IgD-negative memory B cell (primary cell): ENCODE measurements around the gene CRB1. TPM values are rescaled to one million over a fixed set of nuclear protein-coding genes. Genes with fewer than 3 reads are reported as not detected.
"Not testable (repeated sequence)": the region's sequence is repeated elsewhere in the genome, so short reads cannot be mapped to it uniquely, and the experiment has no call there.

Source experiments
- H3K27ac Mint-ChIP-seq, 3 donors: one replicate each; pipeline ENCODE4 v1.8.0; 2020 to 2022; ENCODE audit warnings: mild to moderate bottlenecking in 3 of 3, mixed read lengths in 3 of 3, moderate library complexity in 1 of 3
- H3K27me3 Mint-ChIP-seq: one replicate; pipeline ENCODE4 v1.8.0; 2021; ENCODE audit warnings: mixed read lengths
- H3K36me3 Mint-ChIP-seq: one replicate; pipeline ENCODE4 v1.8.0; 2020; ENCODE audit warnings: mild to moderate bottlenecking, mixed read lengths
- H3K4me1 Mint-ChIP-seq, 3 donors: one replicate each; pipeline ENCODE4 v1.8.0; 2020 to 2022; ENCODE audit warnings: mixed read lengths in 3 of 3, mild to moderate bottlenecking in 1 of 3
- H3K4me3 Mint-ChIP-seq, 4 donors: one replicate each; pipeline ENCODE4 v1.8.0; 2020 to 2022; ENCODE audit warnings: mild to moderate bottlenecking in 4 of 4, mixed read lengths in 4 of 4, moderate library complexity in 3 of 4
- H3K9me3 Mint-ChIP-seq, 3 donors: one replicate each; pipeline ENCODE4 v1.8.0; 2020 to 2021; ENCODE audit warnings: mixed read lengths in 3 of 3, mild to moderate bottlenecking in 1 of 3
- polyA plus RNA-seq: library from polyadenylated mRNA; unstranded; fragments of 300-500 nt; fragmentation: Illumina TruSeq; gene quantifications from one replicate; pipeline ENCODE4 v1.2.3, GENCODE V29; 2021

The CRB1 gene
- polyA plus RNA-seq, 1 donor from 2014 or later = not detected

- Mint-ChIP-seq H3K4me3 (no peak overlapping the region), H3K9me3 (no peaks in the 10 kb centered on the region), H3K27me3 (peaks cover 5% of the 10 kb centered on the region), H3K4me1 (peaks cover 0 to 2% (median 0%) of the 10 kb centered on the region in 3 donors), H3K27ac (no peak overlapping the region), H3K36me3 (no peaks in the 10 kb centered on the region)
Observed at GRCh38 chr1:197393772-197394171, 125.7 kb downstream of the CRB1 start.

- H3K4me3 Mint-ChIP-seq = no peak overlapping the region
- no peak overlapping the region for H3K27ac Mint-ChIP-seq
Observed at GRCh38 chr1:197394831-197395608, 127.0 kb downstream of the CRB1 start.

GRCh38 chr1:197397895-197398294, 129.8 kb downstream of the CRB1 start:
- Mint-ChIP-seq H3K36me3 (no peaks in the 10 kb centered on the region), H3K4me3 (no peak overlapping the region), H3K9me3 (peaks cover 0 to 2% (median 0%) of the 10 kb centered on the region in 3 donors), H3K4me1 (no peaks in the 10 kb centered on the region), H3K27ac (no peak overlapping the region), H3K27me3 (peaks cover 5% of the 10 kb centered on the region)

More at GRCh38 chr1:197394831-197395608, 127.0 kb downstream of the CRB1 start:
- H3K27me3 Mint-ChIP-seq = peaks cover 3% of the 10 kb centered on the region
- H3K36me3 Mint-ChIP-seq = no peaks in the 10 kb centered on the region
- peaks cover 0 to 2% (median 0%) of the 10 kb centered on the region in 3 donors for H3K4me1 Mint-ChIP-seq
- H3K9me3 Mint-ChIP-seq = no peaks in the 10 kb centered on the region

- Mint-ChIP-seq H3K4me1 (no peaks in the 10 kb centered on the region), H3K36me3 (no peaks in the 10 kb centered on the region), H3K9me3 (peaks cover 0 to 2% (median 0%) of the 10 kb centered on the region in 3 donors), H3K27ac (no peak overlapping the region), H3K4me3 (no peak overlapping the region), H3K27me3 (peaks cover 6% of the 10 kb centered on the region)
Observed at GRCh38 chr1:197399755-197400521, 131.9 kb downstream of the CRB1 start.

- H3K36me3 Mint-ChIP-seq = no peaks in the 10 kb centered on the region
- H3K4me1 Mint-ChIP-seq = no peaks in the 10 kb centered on the region
- H3K9me3 Mint-ChIP-seq = peaks cover 0 to 2% (median 0%) of the 10 kb centered on the region in 3 donors
- H3K27ac Mint-ChIP-seq = no peak overlapping the region
- H3K4me3 Mint-ChIP-seq = no peak overlapping the region
- H3K27me3 Mint-ChIP-seq = peaks cover 3% of the 10 kb centered on the region
Observed at GRCh38 chr1:197400522-197400902, 132.5 kb downstream of the CRB1 start.

GRCh38 chr1:197402189-197402588, 134.1 kb downstream of the CRB1 start:
- H3K27me3 Mint-ChIP-seq = peaks cover 3% of the 10 kb centered on the region
- no peaks in the 10 kb centered on the region for H3K4me1 Mint-ChIP-seq
- H3K36me3 Mint-ChIP-seq = no peaks in the 10 kb centered on the region
- H3K4me3 Mint-ChIP-seq = peak overlapping the region in 1 of 4 donors; percentile 21
- H3K9me3 Mint-ChIP-seq = peaks cover 0 to 2% (median 0%) of the 10 kb centered on the region in 3 donors
- H3K27ac Mint-ChIP-seq = no peak overlapping the region

- not testable (repeated sequence) for H3K27ac Mint-ChIP-seq, H3K9me3 Mint-ChIP-seq, H3K27me3 Mint-ChIP-seq, H3K36me3 Mint-ChIP-seq, H3K4me3 Mint-ChIP-seq, H3K4me1 Mint-ChIP-seq
Observed at GRCh38 chr1:197404774-197405173, 136.7 kb downstream of the CRB1 start.

GRCh38 chr1:197405614-197406013, 137.6 kb downstream of the CRB1 start:
- H3K4me3 Mint-ChIP-seq, H3K36me3 Mint-ChIP-seq, H3K9me3 Mint-ChIP-seq, H3K4me1 Mint-ChIP-seq, H3K27ac Mint-ChIP-seq, H3K27me3 Mint-ChIP-seq: not testable (repeated sequence)

GRCh38 chr1:197413564-197413963, 145.5 kb downstream of the CRB1 start:
- no peaks in the 10 kb centered on the region for H3K9me3 Mint-ChIP-seq
- H3K4me1 Mint-ChIP-seq = no peaks in the 10 kb centered on the region
- peaks cover 2% of the 10 kb centered on the region for H3K27me3 Mint-ChIP-seq
- H3K27ac Mint-ChIP-seq = no peak overlapping the region
- no peaks in the 10 kb centered on the region for H3K36me3 Mint-ChIP-seq
- no peak overlapping the region for H3K4me3 Mint-ChIP-seq

- no peaks in the 10 kb centered on the region for H3K9me3 Mint-ChIP-seq
- no peak overlapping the region for H3K4me3 Mint-ChIP-seq
- H3K4me1 Mint-ChIP-seq = no peaks in the 10 kb centered on the region
- H3K36me3 Mint-ChIP-seq = no peaks in the 10 kb centered on the region
- H3K27me3 Mint-ChIP-seq = peaks cover 2% of the 10 kb centered on the region
- no peak overlapping the region for H3K27ac Mint-ChIP-seq
Observed at GRCh38 chr1:197415221-197415620, 147.2 kb downstream of the CRB1 start.

- Mint-ChIP-seq H3K27me3 (peaks cover 2% of the 10 kb centered on the region), H3K36me3 (no peaks in the 10 kb centered on the region), H3K9me3 (no peaks in the 10 kb centered on the region), H3K27ac (no peak overlapping the region), H3K4me3 (no peak overlapping the region), H3K4me1 (no peaks in the 10 kb centered on the region)
Observed at GRCh38 chr1:197418693-197419092, 150.6 kb downstream of the CRB1 start.

- H3K27me3 Mint-ChIP-seq = peaks cover 3% of the 10 kb centered on the region
- H3K4me3 Mint-ChIP-seq = no peak overlapping the region
- H3K9me3 Mint-ChIP-seq = no peaks in the 10 kb centered on the region
- peaks cover 0 to 1% (median 0%) of the 10 kb centered on the region in 3 donors for H3K4me1 Mint-ChIP-seq
- H3K36me3 Mint-ChIP-seq = no peaks in the 10 kb centered on the region
- no peak overlapping the region for H3K27ac Mint-ChIP-seq
Observed at GRCh38 chr1:197422993-197423392, 154.9 kb downstream of the CRB1 start.

- H3K27ac Mint-ChIP-seq = no peak overlapping the region
- peaks cover 0 to 1% (median 0%) of the 10 kb centered on the region in 3 donors for H3K4me1 Mint-ChIP-seq
- H3K36me3 Mint-ChIP-seq = no peaks in the 10 kb centered on the region
Observed at GRCh38 chr1:197424380-197424779, 156.3 kb downstream of the CRB1 start.

GRCh38 chr1:197429372-197429771, 161.3 kb downstream of the CRB1 start:
- Mint-ChIP-seq H3K9me3 (no peaks in the 10 kb centered on the region), H3K4me3 (no peak overlapping the region), H3K4me1 (peaks cover 0 to 1% (median 0%) of the 10 kb centered on the region in 3 donors), H3K36me3 (no peaks in the 10 kb centered on the region), H3K27ac (no peak overlapping the region), H3K27me3 (peaks cover 7% of the 10 kb centered on the region)

More at GRCh38 chr1:197424380-197424779, 156.3 kb downstream of the CRB1 start:
- Mint-ChIP-seq H3K27me3 (peaks cover 3% of the 10 kb centered on the region), H3K9me3 (no peaks in the 10 kb centered on the region), H3K4me3 (no peak overlapping the region)

- no peak overlapping the region for H3K4me3 Mint-ChIP-seq
- no peaks in the 10 kb centered on the region for H3K36me3 Mint-ChIP-seq
- H3K9me3 Mint-ChIP-seq = no peaks in the 10 kb centered on the region
- no peaks in the 10 kb centered on the region for H3K4me1 Mint-ChIP-seq
- H3K27me3 Mint-ChIP-seq = peaks cover 4% of the 10 kb centered on the region
- H3K27ac Mint-ChIP-seq = no peak overlapping the region
Observed at GRCh38 chr1:197435224-197435623, 167.2 kb downstream of the CRB1 start.
